Globus pallidus (tissue), 1 donor: ENCODE measurements around the gene FXYD3.

Source experiments
- DNase-seq: peaks from one replicate; pipeline ENCODE4 v3.0.0-alpha.2; 2015; ENCODE audit warnings: low spot score

The FXYD3 gene

GRCh38 chr19:35160629-35161433 is 45.2 kb downstream of the FXYD3 start:
- no peak for DNase-seq

DNA sequence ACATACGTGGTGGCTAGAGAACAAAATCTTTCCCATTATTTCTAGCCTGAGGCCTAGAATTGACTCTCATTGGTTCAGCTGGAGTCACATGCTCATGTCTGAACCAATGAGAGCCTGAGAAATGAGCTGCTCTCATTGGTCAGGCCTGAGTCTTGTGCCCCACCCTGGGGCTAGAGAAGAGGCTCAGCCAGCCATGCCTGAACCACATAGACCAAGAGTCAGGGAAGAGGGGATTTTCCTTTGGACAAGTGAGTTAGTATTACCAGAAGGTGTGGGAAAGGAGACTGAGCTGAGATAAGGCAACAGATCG is 45.8 kb downstream of the FXYD3 start:
- DNase-seq, result no peak

DNA sequence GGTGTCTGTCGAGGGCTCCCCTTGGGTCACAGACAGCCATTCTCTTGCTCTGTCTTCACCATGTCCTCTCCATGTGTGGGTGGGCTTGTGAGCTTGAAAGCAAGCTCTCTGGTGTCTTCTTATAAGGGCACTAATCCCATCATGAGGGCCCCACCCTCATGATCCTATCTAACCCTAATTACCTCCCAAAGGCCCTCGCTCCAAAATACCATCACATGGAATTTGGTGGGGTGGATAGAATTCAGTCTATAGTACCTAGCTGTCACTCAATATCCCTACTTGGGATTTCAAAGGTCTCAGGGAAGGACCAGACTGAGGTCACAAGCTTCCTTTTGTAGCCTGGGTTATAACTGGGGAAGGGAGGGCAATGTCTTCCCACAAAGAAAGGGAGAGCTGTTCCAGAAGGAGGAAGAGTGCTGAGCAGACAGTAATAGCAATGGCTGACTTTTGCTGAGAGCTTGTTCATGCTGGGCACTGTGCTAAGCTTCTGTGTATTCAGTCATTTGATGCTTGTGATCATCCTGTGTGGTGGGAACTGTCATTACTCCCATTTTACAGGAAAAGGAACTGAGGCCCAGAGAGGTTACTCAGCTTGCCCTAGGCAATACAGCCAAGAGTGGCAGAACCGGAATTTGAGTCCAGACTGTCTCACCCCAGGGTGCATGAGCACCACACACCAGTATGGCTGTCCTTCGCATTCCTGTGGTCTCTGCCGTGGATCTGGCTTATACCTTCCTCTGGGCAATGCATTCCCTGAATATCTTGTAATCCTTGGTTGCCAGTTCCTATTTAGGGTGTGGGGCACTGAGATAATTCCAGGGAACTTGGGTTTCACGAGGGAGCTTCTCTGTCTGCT is 47.1 kb downstream of the FXYD3 start:
- DNase-seq, result no peak

DNA sequence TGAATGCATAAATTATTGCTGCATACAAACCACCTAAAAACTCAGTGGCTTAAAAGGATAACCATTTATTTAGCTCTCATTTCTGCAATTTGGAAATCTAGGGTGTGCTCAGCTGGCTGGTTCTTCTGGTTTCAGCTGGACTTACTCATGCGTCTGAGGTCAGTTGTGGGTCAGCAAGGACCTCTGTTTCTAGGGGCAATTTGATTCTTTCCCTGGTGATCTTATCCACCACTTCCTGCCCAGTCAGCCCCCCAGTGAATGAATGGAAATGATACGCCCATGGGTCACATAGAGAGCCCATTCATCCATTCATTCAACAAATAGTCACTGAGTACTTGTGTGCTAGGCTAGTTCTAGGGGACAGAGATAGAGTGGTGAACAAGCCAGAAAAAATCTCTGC is 48.8 kb downstream of the FXYD3 start:
- no peak for DNase-seq

- DNase-seq, result no peak
These were observed 49.8 kb downstream of the FXYD3 start for GRCh38 chr19:35165200-35166058.

GRCh38 chr19:35166100-35167063 is 50.8 kb downstream of the FXYD3 start:
- no peak for DNase-seq

DNA sequence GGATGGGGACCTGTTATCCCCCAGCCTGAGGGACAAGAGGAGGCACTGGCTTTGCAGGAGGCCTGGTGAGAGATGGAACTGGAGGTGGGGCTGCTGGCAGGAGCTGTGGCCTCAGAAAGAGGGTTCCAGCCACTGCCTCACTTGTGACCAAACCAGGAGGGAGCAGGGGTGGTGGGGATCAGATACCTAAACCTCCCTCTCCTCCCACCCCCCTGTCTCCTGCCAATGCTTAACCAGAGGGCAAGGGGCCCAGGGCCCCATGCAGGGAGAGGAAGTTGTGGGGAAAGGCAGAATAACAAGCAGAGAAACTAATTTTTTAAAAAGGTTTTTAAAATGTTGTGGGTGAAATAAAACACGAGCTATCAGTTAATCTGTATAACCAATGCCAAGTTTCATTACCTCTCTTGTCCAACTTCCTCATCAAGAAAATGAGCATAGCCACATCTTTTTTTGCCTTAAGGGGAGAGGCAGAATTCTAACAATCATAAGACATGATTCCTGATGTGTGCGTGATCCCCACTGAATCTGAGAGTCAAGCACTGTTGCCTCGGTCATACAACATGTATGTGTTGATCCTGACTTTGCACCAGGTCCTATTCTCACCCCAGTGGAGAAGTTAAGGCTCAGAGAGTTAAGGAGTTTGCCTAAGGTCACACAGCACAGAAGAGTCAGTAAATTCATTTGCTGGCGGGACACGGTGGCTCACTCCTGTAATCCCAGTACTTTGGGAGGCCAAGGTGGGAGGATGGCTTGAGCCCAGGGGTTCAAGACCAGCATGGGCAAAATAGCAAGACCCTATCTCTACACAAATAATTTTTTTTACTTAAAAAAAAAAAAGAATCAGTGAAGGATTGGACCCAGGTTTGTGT is 51.9 kb downstream of the FXYD3 start:
- DNase-seq, result peak; percentile 27

DNA sequence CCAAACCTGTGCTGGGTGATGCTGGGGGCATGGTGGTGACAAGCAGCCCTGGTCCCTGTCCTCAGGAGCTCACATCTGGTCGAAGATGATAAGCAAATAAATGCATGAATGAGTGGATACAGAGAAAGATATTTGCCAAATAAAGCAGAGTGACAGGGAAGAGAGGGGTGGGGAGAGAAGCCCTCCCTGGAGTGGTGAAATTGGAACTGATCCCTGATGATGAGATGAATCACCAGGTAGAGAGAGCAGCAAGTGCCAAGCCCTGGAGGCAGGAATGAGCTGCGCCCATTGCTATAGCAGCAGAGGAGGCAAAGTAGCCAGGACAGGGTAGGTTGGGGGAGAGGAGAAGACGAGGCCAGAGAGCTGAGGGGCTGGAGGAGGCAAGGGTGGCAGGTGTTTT is 52.6 kb downstream of the FXYD3 start:
- DNase-seq, result no peak

GRCh38 chr19:35169221-35169995 is 53.8 kb downstream of the FXYD3 start:
- no peak for DNase-seq

- DNase-seq, result no peak
These were observed 54.9 kb downstream of the FXYD3 start for GRCh38 chr19:35170359-35171061.

GRCh38 chr19:35171730-35172129 is 56.1 kb downstream of the FXYD3 start:
- DNase-seq, result no peak
